GM19351 (cell line): Measurements from ENCODE around the gene CDC42SE1.

Source experiments
- ATAC-seq: cut with Tn5 transposase; IDR thresholded peaks from one replicate; pipeline ENCODE4 v1.9.1; 2021; ENCODE audit warnings: mild to moderate bottlenecking, moderate library complexity; ENCODE audit not compliant: unreplicated experiment

Gene CDC42SE1

GRCh38 chr1:151054971-151055547 lies 4.4 kb downstream of the CDC42SE1 start:
- no peak for ATAC-seq

GRCh38 chr1:151051356-151052009 lies 7.9 kb downstream of the CDC42SE1 start:
- no peak for ATAC-seq

- no peak for ATAC-seq
Observed at GRCh38 chr1:151050051-151050688, 9.3 kb downstream of the CDC42SE1 start.

- no peak for ATAC-seq
Observed at GRCh38 chr1:151049458-151049857, 10.0 kb downstream of the CDC42SE1 start.

GRCh38 chr1:151048645-151049032 lies 10.8 kb downstream of the CDC42SE1 start:
- ATAC-seq, result no peak

GRCh38 chr1:151047925-151048644 lies 11.3 kb downstream of the CDC42SE1 start:
- ATAC-seq, result peak; percentile 74

GRCh38 chr1:151047591-151047924 lies 11.9 kb downstream of the CDC42SE1 start, which contains the start of gene C1orf56:
TSS of gene C1orf56 (plus strand) at chr1:151047751. CDS start at chr1:151047848, 97 bp downstream.
- ATAC-seq, result peak; percentile 53

- ATAC-seq, result no peak
Observed at GRCh38 chr1:151043163-151043562, 16.3 kb downstream of the CDC42SE1 start.

GRCh38 chr1:151039521-151039920 lies 19.9 kb downstream of the CDC42SE1 start:
- ATAC-seq, result no peak

GRCh38 chr1:151037032-151037431 lies 22.4 kb downstream of the CDC42SE1 start:
- ATAC-seq, result no peak

- ATAC-seq, result no peak
Observed at GRCh38 chr1:151036356-151036755, 23.1 kb downstream of the CDC42SE1 start, which contains the start of gene BNIPL. TSS of gene BNIPL (plus strand) at chr1:151036586. CDS start at chr1:151036726, 140 bp downstream.

- ATAC-seq, result no peak
Observed at GRCh38 chr1:151035167-151035566, 24.3 kb downstream of the CDC42SE1 start.

GRCh38 chr1:151032164-151032563 lies 27.3 kb downstream of the CDC42SE1 start:
- ATAC-seq, result no peak

GRCh38 chr1:151026460-151026859 lies 33.0 kb downstream of the CDC42SE1 start:
- ATAC-seq, result no peak

- ATAC-seq, result no peak
Observed at GRCh38 chr1:151024540-151025146, 34.8 kb downstream of the CDC42SE1 start.

- ATAC-seq, result no peak
Observed at GRCh38 chr1:151013518-151013917, 45.9 kb downstream of the CDC42SE1 start.

- ATAC-seq, result no peak
Observed at GRCh38 chr1:151012684-151013471, 46.5 kb downstream of the CDC42SE1 start.

- no peak for ATAC-seq
Observed at GRCh38 chr1:151011154-151011850, 48.1 kb downstream of the CDC42SE1 start.

GRCh38 chr1:151010346-151010726 lies 49.1 kb downstream of the CDC42SE1 start:
- no peak for ATAC-seq
